Gastrocnemius medialis (tissue), 4 donors: ENCODE results near the gene PPA1. TPM values are rescaled to one million over a fixed set of nuclear protein-coding genes. Genes with fewer than 3 reads are reported as not detected.

Experiments used
- ATAC-seq, 2 donors: fragments of 150-250 bp; one replicate each; pipeline ENCODE4 v1.9.1; 2016
- DNase-seq, 2 donors: peaks; one replicate each; pipeline ENCODE4 v3.0.0-alpha.2; 2019
- H3K27ac ChIP-seq, 4 donors: fragments of 200-600 bp; sonication (generic); 1 replicate in 1 of 4; 2 replicates in 3 of 4; pipeline ENCODE4 v1.5.1; 2016 to 2018; ENCODE audit warnings: mild to moderate bottlenecking in 2 of 4, moderate library complexity in 1 of 4
- H3K27me3 ChIP-seq, 3 donors: fragments of 200-600 bp; sonication (generic) in 2 of 3; 1 replicate in 1 of 3; 2 replicates in 2 of 3; pipeline versions ENCODE4 v1.5.1 to v1.6.0; 2016 to 2019; ENCODE audit warnings: mild to moderate bottlenecking in 1 of 3, moderate library complexity in 1 of 3
- H3K36me3 ChIP-seq, 2 donors: fragments of 200-600 bp; sonication (generic) in 1 of 2; one replicate each; pipeline ENCODE4 v1.5.1; 2017 to 2018
- H3K4me1 ChIP-seq, 2 donors: fragments of 200-600 bp; sonication (generic) in 1 of 2; one replicate each; pipeline ENCODE4 v1.5.1; 2016 to 2017; ENCODE audit warnings: mild to moderate bottlenecking in 2 of 2
- H3K4me3 ChIP-seq, 4 donors: fragments of 200-600 bp; sonication (generic) in 3 of 4; 1 replicate in 1 of 4; 2 replicates in 3 of 4; pipeline ENCODE4 v1.5.1; 2016 to 2019; ENCODE audit warnings: mild to moderate bottlenecking in 2 of 4
- H3K9me3 ChIP-seq, 3 donors: fragments of 200-600 bp; sonication (generic) in 2 of 3; 1 replicate in 1 of 3; 2 replicates in 2 of 3; pipeline ENCODE4 v1.5.1; 2016 to 2019
- POLR2A ChIP-seq, 2 donors: fragments of 450-650 bp; IDR thresholded peaks; one replicate each; pipeline ENCODE4 v1.6.1; 2017; ENCODE audit warnings: antibody characterized with exemption in 2 of 2, mild to moderate bottlenecking in 2 of 2, moderate library complexity in 2 of 2
- in situ Hi-C, 4 donors: fragments of 200-750 bp; cut with MboI; loops; one replicate each; pipeline versions ENCODE4 v1.15.0 to v1.8.0; 2017; ENCODE audit warnings: low sequenced_read_pairs in 4 of 4
- intact Hi-C: fragments of 100-400 bp; cut with DNase I; formaldehyde crosslinking; loops from one replicate; pipeline ENCODE4 v1.15.1; 2023; ENCODE audit warnings: low total_unique reads
- total RNA-seq, 4 donors: library from RNA; depleted of rRNA; stranded (reverse); fragments of >200 nt; gene quantifications; one replicate each; pipeline versions ENCODE4 v1.1.0 to v1.2.3, GENCODE V29; 2016
- TF ChIP-seq, protein P1 (sequence below), 5 experiments: fragments of 450-650 bp in 3 of 5; fragments of 200-600 bp in 2 of 5; sonication (generic) in 2 of 5; IDR thresholded peaks in 4 of 5; conservative IDR thresholded peaks in 1 of 5; 1 replicate in 4 of 5; 2 replicates in 1 of 5; pipeline ENCODE4 v1.5.1; 2016 to 2019; ENCODE audit warnings: antibody characterized with exemption in 5 of 5, mild to moderate bottlenecking in 3 of 5, moderate library complexity in 3 of 5

PPA1 gene
- total RNA-seq, 4 donors from 2014 or later, result 73.9 to 146 (median 95.3) TPM

DNA sequence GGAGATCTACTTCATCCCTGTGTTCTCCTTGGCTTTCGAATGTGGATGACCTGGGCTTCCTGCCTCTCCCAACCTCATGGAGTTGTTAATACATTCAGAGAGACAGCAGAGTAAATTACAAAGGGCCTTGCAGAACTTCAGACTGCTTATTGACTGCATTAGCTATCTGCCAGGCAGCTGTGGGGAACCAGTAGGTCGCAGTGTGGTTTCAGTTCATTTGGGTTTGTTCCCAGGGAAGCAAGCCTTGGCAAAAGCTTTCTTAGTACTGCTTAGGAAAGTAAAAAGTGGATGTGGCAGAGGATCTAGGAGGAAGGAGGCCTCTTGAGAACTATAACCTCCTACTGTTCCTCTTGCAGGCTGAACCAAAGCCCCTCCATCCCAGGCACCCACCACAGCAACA, 41.4 kb upstream of the PPA1 start:
- Histone ChIP-seq H3K27me3 (no peaks in the 10 kb centered on the region), H3K27ac (no peak overlapping the region), H3K9me3 (no peaks in the 10 kb centered on the region), H3K4me1 (no peaks in the 10 kb centered on the region), H3K4me3 (no peak overlapping the region), H3K36me3 (no peaks in the 10 kb centered on the region)
- in situ Hi-C loops (loop anchor here in 2 of 4 donors (5.0 to 10.0 kb wide), 3 partner anchors 50 to 93 kb away; no protein-coding TSS in a partner anchor), intact Hi-C loops (no loop called here)
- no peak for TF ChIP-seq POLR2A (IDR thresholded peaks at IDR 0.05)
- TF ChIP-seq, protein P1, sequence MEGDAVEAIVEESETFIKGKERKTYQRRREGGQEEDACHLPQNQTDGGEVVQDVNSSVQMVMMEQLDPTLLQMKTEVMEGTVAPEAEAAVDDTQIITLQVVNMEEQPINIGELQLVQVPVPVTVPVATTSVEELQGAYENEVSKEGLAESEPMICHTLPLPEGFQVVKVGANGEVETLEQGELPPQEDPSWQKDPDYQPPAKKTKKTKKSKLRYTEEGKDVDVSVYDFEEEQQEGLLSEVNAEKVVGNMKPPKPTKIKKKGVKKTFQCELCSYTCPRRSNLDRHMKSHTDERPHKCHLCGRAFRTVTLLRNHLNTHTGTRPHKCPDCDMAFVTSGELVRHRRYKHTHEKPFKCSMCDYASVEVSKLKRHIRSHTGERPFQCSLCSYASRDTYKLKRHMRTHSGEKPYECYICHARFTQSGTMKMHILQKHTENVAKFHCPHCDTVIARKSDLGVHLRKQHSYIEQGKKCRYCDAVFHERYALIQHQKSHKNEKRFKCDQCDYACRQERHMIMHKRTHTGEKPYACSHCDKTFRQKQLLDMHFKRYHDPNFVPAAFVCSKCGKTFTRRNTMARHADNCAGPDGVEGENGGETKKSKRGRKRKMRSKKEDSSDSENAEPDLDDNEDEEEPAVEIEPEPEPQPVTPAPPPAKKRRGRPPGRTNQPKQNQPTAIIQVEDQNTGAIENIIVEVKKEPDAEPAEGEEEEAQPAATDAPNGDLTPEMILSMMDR (IDR thresholded peaks at IDR 0.05 in 4 of 5, conservative IDR thresholded peaks at IDR 0.05 in 1 of 5), result no peak
- ATAC-seq (peak; percentile 42 to 69), DNase-seq (peak; percentile 30 to 37)

DNA sequence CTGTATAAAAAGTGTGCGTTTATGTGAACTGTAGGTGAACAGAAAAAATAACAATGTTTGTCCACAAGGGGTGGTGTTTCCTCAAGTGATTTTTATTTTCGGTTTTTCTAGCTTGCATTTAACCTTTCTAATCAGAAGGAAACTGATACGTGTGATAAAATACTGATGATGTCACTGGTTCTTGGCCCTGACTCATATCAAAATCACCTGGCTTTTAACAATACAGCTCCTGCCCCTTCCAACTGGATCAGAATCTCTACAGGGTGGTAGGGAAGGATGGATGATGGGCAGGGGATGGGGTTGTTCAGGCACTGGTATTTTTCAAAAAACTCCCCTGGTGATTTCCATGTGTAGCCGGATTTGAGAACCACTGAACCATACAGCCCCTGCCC, 39.7 kb upstream of the PPA1 start:
- TF ChIP-seq POLR2A (IDR thresholded peaks at IDR 0.05), result no peak
- TF ChIP-seq, protein P1 (IDR thresholded peaks at IDR 0.05 in 4 of 5, conservative IDR thresholded peaks at IDR 0.05 in 1 of 5), result peak; percentile 30 to 59 (median 52)
- peak in 1 of 2 donors; percentile 24 for ATAC-seq
- no peak for DNase-seq
- Histone ChIP-seq H3K4me1 (no peaks in the 10 kb centered on the region), H3K36me3 (no peaks in the 10 kb centered on the region), H3K27me3 (no peaks in the 10 kb centered on the region), H3K9me3 (no peaks in the 10 kb centered on the region), H3K27ac (no peak overlapping the region), H3K4me3 (no peak overlapping the region)
- in situ Hi-C loops (loop anchor here in 2 of 4 donors (5.0 to 10.0 kb wide), 3 partner anchors 48 to 94 kb away; no protein-coding TSS in a partner anchor), intact Hi-C loops (no loop called here)

DNA sequence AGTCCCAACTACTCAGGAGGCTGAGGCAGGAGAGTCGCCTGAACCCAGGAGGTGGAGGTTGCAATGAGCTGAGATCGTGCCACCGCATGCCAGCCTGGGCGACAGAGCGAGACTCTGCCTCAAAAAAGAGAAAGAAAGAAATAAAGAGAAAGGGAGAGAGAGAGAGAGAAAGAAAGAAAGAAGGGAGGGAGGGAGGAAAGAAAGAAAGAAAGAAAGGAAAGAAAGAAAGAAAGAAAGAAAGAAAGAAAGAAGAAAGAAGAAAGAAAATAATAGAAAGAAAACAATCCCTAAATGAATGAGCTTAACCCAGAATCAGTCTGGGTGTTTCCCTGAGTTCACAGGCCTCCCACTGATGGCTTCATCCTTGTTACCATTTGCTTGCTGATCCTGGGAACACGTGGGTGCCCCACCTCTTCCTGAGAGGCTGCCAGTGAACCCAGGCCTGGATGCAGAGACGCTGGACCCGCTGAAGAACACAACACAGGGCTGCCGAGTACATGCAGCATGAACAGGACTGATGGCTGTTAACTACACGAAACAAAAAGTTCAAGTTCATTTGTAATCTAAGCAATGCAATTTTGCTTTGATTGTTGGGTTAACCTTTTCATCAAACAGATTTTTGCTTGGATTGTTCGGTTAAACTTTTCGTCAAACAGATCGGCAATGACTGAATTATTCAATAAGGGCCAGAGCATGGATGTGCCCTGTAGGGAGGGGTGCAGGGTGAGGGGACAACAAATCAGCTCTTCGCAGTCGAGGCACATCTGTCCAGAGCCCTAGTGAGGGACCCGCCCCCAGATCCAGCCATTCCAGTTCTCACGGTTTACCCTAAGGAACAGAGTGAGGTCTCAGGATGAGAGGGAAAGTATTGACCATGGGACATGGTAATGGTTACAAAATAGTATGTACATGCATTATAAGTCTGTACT, 39.0 kb upstream of the PPA1 start:
- Histone ChIP-seq H3K27me3 (no peaks in the 10 kb centered on the region), H3K4me3 (no peak overlapping the region), H3K36me3 (no peaks in the 10 kb centered on the region), H3K4me1 (no peaks in the 10 kb centered on the region), H3K27ac (no peak overlapping the region), H3K9me3 (no peaks in the 10 kb centered on the region)
- in situ Hi-C loops (loop anchor here in 2 of 4 donors (5.0 to 10.0 kb wide), 3 partner anchors 47 to 95 kb away; no protein-coding TSS in a partner anchor), intact Hi-C loops (no loop called here)
- no peak for ATAC-seq
- TF ChIP-seq, protein P1 (IDR thresholded peaks at IDR 0.05 in 4 of 5, conservative IDR thresholded peaks at IDR 0.05 in 1 of 5), result no peak
- no peak for TF ChIP-seq POLR2A (IDR thresholded peaks at IDR 0.05)
- peak in 1 of 2 donors; percentile 34 for DNase-seq

DNA sequence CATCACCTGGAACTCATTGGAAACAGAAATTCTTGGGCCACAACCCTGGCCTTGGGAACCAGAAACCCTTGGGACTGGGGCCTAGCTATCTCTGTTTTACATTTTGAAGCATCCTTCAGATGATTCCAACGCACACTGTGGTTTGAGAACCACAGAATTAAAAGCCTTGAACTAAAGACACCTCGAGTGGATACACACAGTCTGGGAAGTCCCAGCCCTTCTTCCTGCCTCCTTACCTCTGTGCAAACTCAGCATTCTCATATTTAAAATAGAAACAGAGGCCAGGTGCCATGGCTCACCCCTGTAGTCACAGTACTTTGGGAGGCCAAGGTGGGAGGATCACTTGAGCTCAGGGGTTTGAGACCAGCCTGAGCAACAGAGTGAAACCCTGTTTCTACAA, 37.7 kb upstream of the PPA1 start:
- H3K9me3 ChIP-seq, result no peaks in the 10 kb centered on the region
- no peak overlapping the region for H3K27ac ChIP-seq
- intact Hi-C loops, result no loop called here
- in situ Hi-C loops, result loop anchor here in 2 of 4 donors (5.0 to 10.0 kb wide), 3 partner anchors 46 to 96 kb away; no protein-coding TSS in a partner anchor
- no peak for ATAC-seq
- H3K36me3 ChIP-seq, result no peaks in the 10 kb centered on the region
- H3K4me3 ChIP-seq, result no peak overlapping the region
- no peaks in the 10 kb centered on the region for H3K27me3 ChIP-seq
- no peaks in the 10 kb centered on the region for H3K4me1 ChIP-seq
- TF ChIP-seq POLR2A (IDR thresholded peaks at IDR 0.05), result no peak
- TF ChIP-seq, protein P1 (IDR thresholded peaks at IDR 0.05 in 4 of 5, conservative IDR thresholded peaks at IDR 0.05 in 1 of 5), result no peak
- no peak for DNase-seq
